Measurements from ENCODE around the gene NFKB2.

NFKB2 gene

DNA sequence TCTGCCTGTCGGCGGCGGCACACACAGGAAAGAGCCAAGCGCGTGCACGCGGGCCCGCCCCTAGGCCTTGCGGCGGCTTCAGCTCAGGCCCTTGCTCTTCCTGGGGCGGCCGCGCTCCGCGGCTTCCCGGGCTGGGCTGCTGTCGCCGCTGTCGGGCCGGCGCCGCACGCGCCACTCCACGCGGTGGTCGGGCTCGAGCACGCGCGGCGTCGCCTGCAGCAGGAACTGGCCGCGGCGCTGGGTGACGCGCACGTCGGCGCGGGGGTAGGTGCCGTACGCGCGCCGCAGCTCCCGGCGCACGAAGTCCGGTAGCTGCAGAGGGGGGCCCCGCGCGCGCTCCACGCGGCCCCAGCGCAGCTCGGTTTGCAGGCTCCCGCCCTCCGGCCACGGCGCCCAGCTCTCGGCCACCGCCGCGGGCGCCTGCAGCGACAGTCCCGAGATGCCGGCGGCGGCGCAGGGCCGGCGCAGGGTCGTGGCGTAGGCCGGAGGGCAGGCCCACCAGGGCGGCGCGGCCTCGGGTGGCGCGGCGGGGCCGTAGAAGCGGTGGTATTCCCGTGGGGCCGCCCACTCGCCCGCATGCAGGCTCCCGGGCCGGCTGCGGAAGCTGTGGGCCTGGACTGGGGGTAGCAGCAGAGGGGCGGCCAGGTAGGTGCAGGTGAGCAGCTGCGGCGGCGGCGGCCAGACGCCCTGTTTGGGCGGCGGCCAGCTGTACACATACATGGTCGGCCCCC lies 55.0 kb downstream of the NFKB2 start:
- TF ChIP-seq, protein P1, sequence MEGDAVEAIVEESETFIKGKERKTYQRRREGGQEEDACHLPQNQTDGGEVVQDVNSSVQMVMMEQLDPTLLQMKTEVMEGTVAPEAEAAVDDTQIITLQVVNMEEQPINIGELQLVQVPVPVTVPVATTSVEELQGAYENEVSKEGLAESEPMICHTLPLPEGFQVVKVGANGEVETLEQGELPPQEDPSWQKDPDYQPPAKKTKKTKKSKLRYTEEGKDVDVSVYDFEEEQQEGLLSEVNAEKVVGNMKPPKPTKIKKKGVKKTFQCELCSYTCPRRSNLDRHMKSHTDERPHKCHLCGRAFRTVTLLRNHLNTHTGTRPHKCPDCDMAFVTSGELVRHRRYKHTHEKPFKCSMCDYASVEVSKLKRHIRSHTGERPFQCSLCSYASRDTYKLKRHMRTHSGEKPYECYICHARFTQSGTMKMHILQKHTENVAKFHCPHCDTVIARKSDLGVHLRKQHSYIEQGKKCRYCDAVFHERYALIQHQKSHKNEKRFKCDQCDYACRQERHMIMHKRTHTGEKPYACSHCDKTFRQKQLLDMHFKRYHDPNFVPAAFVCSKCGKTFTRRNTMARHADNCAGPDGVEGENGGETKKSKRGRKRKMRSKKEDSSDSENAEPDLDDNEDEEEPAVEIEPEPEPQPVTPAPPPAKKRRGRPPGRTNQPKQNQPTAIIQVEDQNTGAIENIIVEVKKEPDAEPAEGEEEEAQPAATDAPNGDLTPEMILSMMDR (IDR thresholded peaks at IDR 0.05), result no peak
- H3K27me3 Mint-ChIP-seq (ENCODE audit: low read depth, poor library complexity), result peaks cover 24% of the 10 kb centered on the region
- peak overlapping the region; percentile 92 for H3K4me3 Mint-ChIP-seq
- H3K36me3 Mint-ChIP-seq (ENCODE audit: low read depth), result peaks cover 11% of the 10 kb centered on the region
- no peaks in the 10 kb centered on the region for H3K9me3 Mint-ChIP-seq
- peak overlapping the region; percentile 68 for H3K27ac Mint-ChIP-seq
- peaks cover 43% of the 10 kb centered on the region for H3K4me1 Mint-ChIP-seq
- DNase-seq, result peak; percentile 77

DNA sequence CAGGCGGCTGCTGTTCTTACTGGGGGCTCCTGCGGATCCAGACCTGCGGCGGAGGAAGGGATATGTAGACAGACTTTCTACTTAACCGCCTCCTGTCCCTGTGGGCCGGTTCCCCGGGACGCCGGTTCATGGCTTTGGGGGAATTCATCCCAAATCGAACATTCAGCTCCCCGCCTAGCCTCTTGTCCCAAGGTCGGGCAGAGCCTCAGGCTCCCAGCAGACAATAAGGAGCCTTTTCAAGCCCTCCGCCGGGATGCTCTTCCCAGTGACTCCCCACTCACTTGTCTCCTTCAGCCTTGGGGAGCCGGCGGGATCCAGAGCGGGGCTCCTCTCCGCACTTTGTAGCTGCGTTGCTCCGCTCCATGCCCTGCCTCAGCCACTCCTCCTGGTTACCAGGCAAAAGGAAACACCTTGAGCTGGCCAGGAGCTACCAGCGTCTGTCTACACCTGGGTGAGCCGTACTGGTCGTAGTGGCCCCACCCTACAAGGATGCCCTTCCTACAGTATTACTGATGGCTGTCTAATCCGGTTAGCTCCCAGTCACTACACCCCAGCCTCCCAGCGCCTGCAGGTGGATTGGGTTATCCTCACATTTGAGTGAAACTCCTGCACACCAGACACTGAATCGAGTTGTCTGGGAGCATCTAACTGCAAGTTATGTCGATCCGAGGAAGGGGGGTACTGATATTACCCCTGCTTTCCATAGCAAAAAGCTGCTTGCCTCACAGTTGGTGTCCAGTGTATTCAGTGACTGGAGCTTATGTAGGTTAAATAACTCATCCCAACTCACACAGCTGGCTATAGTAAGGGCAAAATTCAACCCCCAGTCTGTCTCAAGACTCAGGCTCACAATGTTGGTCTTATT lies 55.8 kb downstream of the NFKB2 start, which contains the start of gene C10orf95:
TSS of gene C10orf95 (minus strand) at position 439 of the 865 bp plus-strand sequence. CDS start 450 bp downstream, outside the sequence.
- TF ChIP-seq, protein P1 (IDR thresholded peaks at IDR 0.05), result no peak
- Mint-ChIP-seq H3K27ac (no peak within 1 kb of the TSS), H3K4me1 (peaks cover 38% of the 10 kb centered on the region), H3K4me3 (peak within 1 kb of the TSS; percentile 86), H3K36me3 (ENCODE audit: low read depth) (peaks cover 15% of the 10 kb centered on the region), H3K9me3 (no peaks in the 10 kb centered on the region), H3K27me3 (ENCODE audit: low read depth, poor library complexity) (peaks cover 19% of the 10 kb centered on the region)
- peak; percentile 27 for DNase-seq
